Ishikawa (cell line): Measurements from ENCODE around the gene NDUFC2.

Experiments
- CEBPB ChIP-seq: IDR thresholded peaks from 2 replicates; pipeline ENCODE4 v1.6.1; 2012
- YY1 ChIP-seq: IDR thresholded peaks from 2 replicates; pipeline ENCODE4 v1.6.1; 2012; ENCODE audit warnings: low read depth
- ZBTB7A ChIP-seq: IDR thresholded peaks from 2 replicates; pipeline ENCODE4 v1.6.1; 2012; ENCODE audit warnings: low read depth
- TF ChIP-seq, protein P1 (sequence below): IDR thresholded peaks from 2 replicates; pipeline ENCODE4 v1.6.1; 2012

DNA sequence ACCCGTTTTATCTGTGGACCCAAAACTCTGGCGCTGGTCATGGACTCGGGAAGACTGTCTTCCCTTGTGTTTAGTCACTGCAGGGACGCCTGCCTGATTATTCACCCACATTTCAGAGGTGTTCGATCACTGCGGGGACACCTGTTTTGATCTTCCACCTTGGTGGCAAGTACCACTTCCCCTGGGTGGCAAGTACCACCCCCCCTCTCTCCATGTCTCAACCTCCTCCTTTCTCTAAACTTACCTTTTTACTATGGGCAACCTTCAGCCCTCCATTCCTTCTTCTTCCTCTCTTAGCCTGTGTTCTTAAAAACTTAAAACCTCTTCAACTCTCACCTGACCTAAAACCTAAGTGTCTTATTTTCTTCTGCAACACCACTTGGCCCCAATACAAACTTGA, 1.9 kb upstream of the NDUFC2 start:
- TF ChIP-seq, protein P1, sequence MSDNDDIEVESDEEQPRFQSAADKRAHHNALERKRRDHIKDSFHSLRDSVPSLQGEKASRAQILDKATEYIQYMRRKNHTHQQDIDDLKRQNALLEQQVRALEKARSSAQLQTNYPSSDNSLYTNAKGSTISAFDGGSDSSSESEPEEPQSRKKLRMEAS, result no peak
- TF ChIP-seq ZBTB7A (no peak), YY1 (no peak), CEBPB (no peak)
